D721Med (cell line): ENCODE measurements around the gene ENOX1.

ENCODE experiments used
- DNase-seq: peaks from one replicate; pipeline ENCODE4 v3.0.0; 2011; ENCODE audit warnings: low spot score; ENCODE audit not compliant: insufficient read length
- FAIRE-seq: peaks from 2 replicates; lab custom pipeline; 2011; peaks lifted over from hg19 to GRCh38; lab: Jason Lieb, UNC
- CTCF ChIP-seq: IDR thresholded peaks from 2 replicates; pipeline ENCODE4 v1.5.1; 2012; ENCODE audit warnings: mild to moderate bottlenecking, control low read depth; ENCODE audit not compliant: insufficient read depth; ENCODE audit errors: missing control alignments

ENOX1 gene

GRCh38 chr13:43257765-43258164 lies 529.0 kb downstream of the ENOX1 start:
- DNase-seq (no peak), FAIRE-seq (no peak)
- no peak for TF ChIP-seq CTCF

GRCh38 chr13:43251961-43252360 lies 534.8 kb downstream of the ENOX1 start:
- no peak for FAIRE-seq
- TF ChIP-seq CTCF: no peak
- no peak for DNase-seq

- no peak for DNase-seq
- FAIRE-seq: no peak
- TF ChIP-seq CTCF: no peak
Observed at GRCh38 chr13:43246382-43246781, 540.4 kb downstream of the ENOX1 start.

GRCh38 chr13:43245374-43245964 lies 541.3 kb downstream of the ENOX1 start:
- no peak for TF ChIP-seq CTCF
- DNase-seq (no peak), FAIRE-seq (no peak)

GRCh38 chr13:43244481-43244880 lies 542.3 kb downstream of the ENOX1 start:
- no peak for FAIRE-seq
- TF ChIP-seq CTCF: no peak
- DNase-seq: no peak

GRCh38 chr13:43243711-43244110 lies 543.1 kb downstream of the ENOX1 start:
- FAIRE-seq (no peak), DNase-seq (no peak)
- no peak for TF ChIP-seq CTCF

GRCh38 chr13:43242040-43242439 lies 544.7 kb downstream of the ENOX1 start:
- FAIRE-seq (no peak), DNase-seq (no peak)
- TF ChIP-seq CTCF: no peak
